Lower lobe of right lung (tissue), 2 donors: ENCODE results near the gene TMEM141. TPM values are rescaled to one million over a fixed set of nuclear protein-coding genes. Genes with fewer than 3 reads are reported as not detected.
A peak's percentile ranks its signal among the peaks of the same experiment; 100 is the strongest.
"Not testable (repeated sequence)": the region's sequence is repeated elsewhere in the genome, so short reads cannot be mapped to it uniquely, and the experiment has no call there.

ENCODE experiments used
- ATAC-seq, 2 donors: fragments of 200-7000 bp; cut with Tn5 transposase; one replicate each; pipeline ENCODE4 v1.9.1; 2020 to 2022; ENCODE audit warnings: mild to moderate bottlenecking in 2 of 2, moderate library complexity in 2 of 2
- DNase-seq: peaks from one replicate; pipeline ENCODE4 v3.0.0-alpha.2; 2020
- H3K27ac ChIP-seq: fragments of 200-600 bp; one replicate; pipeline ENCODE4 v1.8.0; 2022
- H3K27me3 ChIP-seq: fragments of 200-600 bp; one replicate; pipeline ENCODE4 v1.8.0; 2022; ENCODE audit warnings: low read depth
- H3K36me3 ChIP-seq: fragments of 200-600 bp; one replicate; pipeline ENCODE4 v1.8.0; 2022; ENCODE audit warnings: mild to moderate bottlenecking
- H3K4me1 ChIP-seq: fragments of 200-600 bp; one replicate; pipeline ENCODE4 v1.8.0; 2022
- H3K4me3 ChIP-seq: fragments of 200-600 bp; one replicate; pipeline ENCODE4 v1.8.0; 2022; ENCODE audit warnings: mild to moderate bottlenecking
- H3K9me3 ChIP-seq: fragments of 200-600 bp; one replicate; pipeline ENCODE4 v1.8.0; 2022
- intact Hi-C: fragments of 100-400 bp; cut with DNase I; formaldehyde crosslinking; loops from one replicate; pipeline ENCODE4 v1.11.0; 2022
- total RNA-seq: library from RNA; stranded (reverse); fragmentation: NEBNext Ultra II Directional; extraction: Animal tissue kit (Norgen Biotek cat#: 25700); gene quantifications from one replicate; pipeline ENCODE4 v1.2.1, GENCODE V29; 2021
- TF ChIP-seq, protein P1 (sequence below): fragments of 200-600 bp; IDR thresholded peaks from one replicate; pipeline ENCODE4 v1.8.0; 2022; ENCODE audit warnings: antibody characterized with exemption, mild to moderate bottlenecking
- donor health status: DM: no; HTN: yes; CAD: no; lungs with severe emphysema.

The TMEM141 gene
- total RNA-seq, 1 donor from 2014 or later, result 57.2 TPM

- Histone ChIP-seq H3K9me3 (no peaks in the 10 kb centered on the region), H3K36me3 (no peaks in the 10 kb centered on the region), H3K27ac (no peak overlapping the region), H3K27me3 (no peaks in the 10 kb centered on the region), H3K4me1 (peaks cover 6% of the 10 kb centered on the region), H3K4me3 (no peak overlapping the region)
- ATAC-seq (peak; percentile 17 to 67), DNase-seq (no peak)
- TF ChIP-seq, protein P1, sequence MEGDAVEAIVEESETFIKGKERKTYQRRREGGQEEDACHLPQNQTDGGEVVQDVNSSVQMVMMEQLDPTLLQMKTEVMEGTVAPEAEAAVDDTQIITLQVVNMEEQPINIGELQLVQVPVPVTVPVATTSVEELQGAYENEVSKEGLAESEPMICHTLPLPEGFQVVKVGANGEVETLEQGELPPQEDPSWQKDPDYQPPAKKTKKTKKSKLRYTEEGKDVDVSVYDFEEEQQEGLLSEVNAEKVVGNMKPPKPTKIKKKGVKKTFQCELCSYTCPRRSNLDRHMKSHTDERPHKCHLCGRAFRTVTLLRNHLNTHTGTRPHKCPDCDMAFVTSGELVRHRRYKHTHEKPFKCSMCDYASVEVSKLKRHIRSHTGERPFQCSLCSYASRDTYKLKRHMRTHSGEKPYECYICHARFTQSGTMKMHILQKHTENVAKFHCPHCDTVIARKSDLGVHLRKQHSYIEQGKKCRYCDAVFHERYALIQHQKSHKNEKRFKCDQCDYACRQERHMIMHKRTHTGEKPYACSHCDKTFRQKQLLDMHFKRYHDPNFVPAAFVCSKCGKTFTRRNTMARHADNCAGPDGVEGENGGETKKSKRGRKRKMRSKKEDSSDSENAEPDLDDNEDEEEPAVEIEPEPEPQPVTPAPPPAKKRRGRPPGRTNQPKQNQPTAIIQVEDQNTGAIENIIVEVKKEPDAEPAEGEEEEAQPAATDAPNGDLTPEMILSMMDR, result no peak
- intact Hi-C loops, result no loop called here
Measured at GRCh38 chr9:136784997-136785361, 6.2 kb upstream of the TMEM141 start.

DNA sequence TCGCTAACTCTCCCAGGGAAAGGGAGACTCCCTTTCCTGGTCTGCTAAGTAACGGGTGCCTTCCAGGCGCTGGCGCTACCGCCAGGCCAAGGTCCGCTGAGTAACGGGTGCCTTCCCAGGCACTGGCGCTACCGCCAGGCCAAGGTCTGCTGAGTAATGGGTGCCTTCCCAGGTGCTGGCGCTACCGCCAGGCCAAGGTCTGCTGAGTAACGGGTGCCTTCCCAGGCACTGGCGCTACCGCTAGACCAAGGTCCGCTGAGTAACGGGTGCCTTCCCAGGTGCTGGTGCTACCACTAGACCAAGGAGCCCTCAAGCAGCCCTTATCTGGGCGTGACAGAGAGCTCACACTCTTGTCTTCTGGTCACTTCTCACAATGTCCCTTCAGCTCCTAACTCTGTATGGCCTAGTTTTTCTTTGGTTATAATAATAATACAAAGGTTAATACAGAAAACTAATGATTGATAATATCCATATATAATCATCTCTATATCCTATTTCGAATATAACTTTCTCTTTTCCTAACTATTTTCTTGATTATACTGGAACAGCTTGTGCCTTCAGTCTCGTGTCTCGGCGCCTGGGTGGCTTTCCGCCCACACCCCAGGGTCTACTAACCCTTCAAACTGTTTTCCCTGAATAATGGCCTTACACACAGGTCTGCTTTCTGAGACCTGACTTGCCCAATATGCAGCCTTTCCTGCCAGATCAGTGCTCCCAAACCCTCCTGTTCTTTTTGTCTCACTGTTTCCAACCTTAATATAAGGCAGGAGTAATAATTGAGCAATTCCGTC, 5.4 kb upstream of the TMEM141 start:
- H3K36me3 ChIP-seq, intact Hi-C loops, H3K4me3 ChIP-seq, H3K27ac ChIP-seq, H3K27me3 ChIP-seq, DNase-seq, H3K9me3 ChIP-seq, ATAC-seq: not testable (repeated sequence)
- peaks cover 13% of the 10 kb centered on the region for H3K4me1 ChIP-seq

GRCh38 chr9:136786451-136786850, 4.7 kb upstream of the TMEM141 start:
- no peak for DNase-seq
- Histone ChIP-seq H3K27me3 (no peaks in the 10 kb centered on the region), H3K36me3 (no peaks in the 10 kb centered on the region), H3K4me1 (peaks cover 13% of the 10 kb centered on the region), H3K9me3 (no peaks in the 10 kb centered on the region), H3K4me3 (no peak overlapping the region), H3K27ac (no peak overlapping the region)
- TF ChIP-seq, protein P1, result no peak
- ATAC-seq, result no peak
- intact Hi-C loops, result no loop called here

- H3K4me3 ChIP-seq, ATAC-seq, intact Hi-C loops, H3K9me3 ChIP-seq, H3K27ac ChIP-seq, H3K36me3 ChIP-seq, DNase-seq, H3K27me3 ChIP-seq: not testable (repeated sequence)
- peaks cover 18% of the 10 kb centered on the region for H3K4me1 ChIP-seq
Measured at GRCh38 chr9:136786983-136787382, 4.2 kb upstream of the TMEM141 start.

- no peaks in the 10 kb centered on the region for H3K27me3 ChIP-seq
- TF ChIP-seq, protein P1, result peak; percentile 89
- peaks cover 26% of the 10 kb centered on the region for H3K4me1 ChIP-seq
- no peaks in the 10 kb centered on the region for H3K9me3 ChIP-seq
- H3K36me3 ChIP-seq, result peaks cover 4% of the 10 kb centered on the region
- no peak overlapping the region for H3K27ac ChIP-seq
- intact Hi-C loops, result no loop called here
- peak; percentile 75 for DNase-seq
- no peak overlapping the region for H3K4me3 ChIP-seq
- ATAC-seq, result no peak
Measured at GRCh38 chr9:136787690-136788400, 3.3 kb upstream of the TMEM141 start.

- H3K4me3 ChIP-seq, DNase-seq, intact Hi-C loops, H3K27me3 ChIP-seq, H3K27ac ChIP-seq, ATAC-seq, H3K9me3 ChIP-seq: not testable (repeated sequence)
- peaks cover 12% of the 10 kb centered on the region for H3K36me3 ChIP-seq
- H3K4me1 ChIP-seq, result peaks cover 33% of the 10 kb centered on the region
Measured at GRCh38 chr9:136788644-136789522, 2.3 kb upstream of the TMEM141 start.
